ENCODE data around the gene APC2. TPM values are rescaled to one million over a fixed set of nuclear protein-coding genes. Genes with fewer than 3 reads are reported as not detected.

APC2 gene
- total and polyA plus RNA-seq, 8 donors: 0.06 to 1.4 (median 0.68) TPM

DNA sequence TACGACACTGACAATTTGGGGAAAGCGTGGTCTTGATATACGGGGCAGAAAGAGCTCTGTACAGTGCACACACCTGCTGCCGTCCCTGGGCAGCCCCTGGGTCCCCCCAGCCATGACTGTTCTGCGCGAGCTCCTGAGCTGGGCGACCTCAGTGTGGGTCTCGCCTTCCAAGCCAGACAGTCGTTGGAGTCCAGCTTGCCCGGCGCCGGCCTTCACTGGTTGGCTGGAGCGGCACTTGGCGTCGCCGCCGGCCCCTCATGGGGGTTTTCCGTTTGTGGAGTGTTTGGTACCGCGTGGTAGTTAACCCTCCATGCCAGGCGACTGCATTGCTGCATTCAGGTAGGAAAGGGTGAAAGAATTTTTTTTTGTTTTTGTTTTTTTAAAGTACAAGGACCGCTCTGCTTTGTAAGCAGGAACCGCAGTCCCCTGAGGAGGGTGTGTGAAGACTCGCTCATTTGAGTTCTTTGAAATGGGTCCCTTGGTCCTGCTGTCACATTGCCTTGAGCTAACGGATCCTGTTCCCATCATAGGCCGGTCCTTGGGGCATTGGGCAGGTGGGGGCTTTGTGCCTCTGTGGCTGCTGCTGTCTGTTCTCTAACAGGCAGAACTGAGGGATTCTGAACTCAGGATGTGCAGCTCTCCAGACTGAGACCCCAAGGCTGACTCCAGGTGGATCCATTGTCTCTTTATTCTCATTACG lies 22.6 kb upstream of the APC2 start:
- intact Hi-C loops (cut with DNase I): no loop called here
- no peak for ATAC-seq
- H3K27me3 ChIP-seq: no peaks in the 10 kb centered on the region
- DNase-seq: no peak
- H3K4me3 ChIP-seq: no peak overlapping the region
- H3K4me1 ChIP-seq: peaks cover 0 to 3% of the 10 kb centered on the region in 2 donors
- H3K9me3 ChIP-seq: no peaks in the 10 kb centered on the region
- no peak overlapping the region for H3K27ac ChIP-seq
- H3K36me3 ChIP-seq: peaks cover 0 to 98% of the 10 kb centered on the region in 2 donors
- no peak for TF ChIP-seq CTCF (IDR thresholded peaks at IDR 0.05)

- H3K36me3 ChIP-seq: peaks cover 0 to 98% of the 10 kb centered on the region in 2 donors
- no peaks in the 10 kb centered on the region for H3K27me3 ChIP-seq
- DNase-seq (peak in 1 of 4 donors; percentile 77), ATAC-seq (no peak)
- H3K9me3 ChIP-seq: no peaks in the 10 kb centered on the region
- no peaks in the 10 kb centered on the region for H3K4me1 ChIP-seq
- TF ChIP-seq CTCF (IDR thresholded peaks at IDR 0.05): no peak
- no peak overlapping the region for H3K4me3 ChIP-seq
- H3K27ac ChIP-seq: no peak overlapping the region
- intact Hi-C loops (cut with DNase I): no loop called here
Observed at GRCh38 chr19:1428738-1429391, 21.1 kb upstream of the APC2 start.

DNA sequence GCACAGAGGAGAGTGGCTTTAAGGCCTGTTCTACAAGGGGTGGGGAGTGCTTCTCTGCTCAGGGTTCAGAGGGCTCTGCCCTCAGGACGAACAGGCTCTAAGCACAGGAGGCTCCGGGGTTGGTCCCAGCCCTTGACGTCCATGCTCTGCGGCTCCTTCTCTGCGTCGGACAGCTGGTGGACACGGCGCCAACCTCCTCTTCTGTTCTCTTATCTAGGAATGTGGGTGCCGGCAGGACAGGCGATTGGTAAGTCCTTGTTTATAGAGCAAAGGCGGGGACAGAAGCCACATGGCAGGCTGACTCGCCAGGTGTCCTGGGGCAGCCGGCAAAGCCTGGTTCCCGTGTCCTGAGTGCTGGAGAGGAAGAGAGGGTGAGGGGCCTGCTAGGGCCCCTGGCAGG lies 20.2 kb upstream of the APC2 start:
- TF ChIP-seq CTCF (IDR thresholded peaks at IDR 0.05): no peak
- H3K9me3 ChIP-seq: no peaks in the 10 kb centered on the region
- no peak overlapping the region for H3K4me3 ChIP-seq
- no peaks in the 10 kb centered on the region for H3K4me1 ChIP-seq
- H3K36me3 ChIP-seq: peaks cover 0 to 100% of the 10 kb centered on the region in 2 donors
- H3K27me3 ChIP-seq: no peaks in the 10 kb centered on the region
- DNase-seq (no peak), ATAC-seq (peak; percentile 54)
- intact Hi-C loops (cut with DNase I): no loop called here
- no peak overlapping the region for H3K27ac ChIP-seq

- Histone ChIP-seq H3K9me3 (no peaks in the 10 kb centered on the region), H3K27me3 (no peaks in the 10 kb centered on the region), H3K4me1 (no peaks in the 10 kb centered on the region), H3K36me3 (peaks cover 0 to 100% of the 10 kb centered on the region in 2 donors), H3K4me3 (no peak overlapping the region), H3K27ac (no peak overlapping the region)
- no peak for TF ChIP-seq CTCF (IDR thresholded peaks at IDR 0.05)
- DNase-seq (peak in 1 of 4 donors; percentile 65), ATAC-seq (no peak)
- intact Hi-C loops (cut with DNase I): no loop called here
Observed at GRCh38 chr19:1430246-1430645, 19.7 kb upstream of the APC2 start.

DNA sequence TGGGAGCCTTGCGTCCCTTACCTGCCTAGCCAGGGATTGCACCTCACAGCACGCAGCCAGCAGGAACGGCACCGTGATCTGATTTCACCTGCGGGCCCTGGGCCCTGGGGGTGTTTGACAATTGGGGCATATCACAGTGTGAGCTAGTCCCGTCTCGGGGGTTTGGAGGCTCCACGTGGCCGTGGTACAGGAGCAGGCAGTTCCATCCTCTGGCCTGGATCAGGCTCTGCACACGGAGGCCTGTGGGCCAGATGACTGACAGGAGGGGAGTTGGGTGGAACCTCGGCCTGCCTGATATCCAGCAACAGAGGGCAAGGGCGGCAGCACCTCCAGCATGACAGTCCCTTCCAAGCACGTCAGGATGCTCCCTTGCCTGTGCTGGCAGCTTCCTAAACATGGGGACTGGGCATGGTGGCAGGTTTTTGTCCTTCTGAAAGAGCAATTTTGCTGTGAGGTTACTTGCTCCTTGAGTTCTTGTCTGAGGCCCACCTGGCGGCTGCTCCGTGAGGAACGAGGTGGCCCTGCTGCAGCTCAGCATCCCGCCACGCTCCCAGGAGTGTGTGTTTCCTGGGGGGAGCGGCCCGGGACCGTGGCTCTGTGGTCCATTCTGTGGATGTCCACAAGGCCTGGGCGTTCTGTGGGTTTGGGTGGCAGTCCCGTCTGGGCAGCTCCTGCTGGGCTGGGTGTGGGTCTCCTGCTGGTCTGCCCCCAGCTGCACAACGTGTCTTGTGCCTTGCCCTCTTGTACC lies 18.0 kb upstream of the APC2 start:
- no peak for TF ChIP-seq CTCF (IDR thresholded peaks at IDR 0.05)

More for the DNA sequence above, 18.0 kb upstream of the APC2 start:
- no peaks in the 10 kb centered on the region for H3K27me3 ChIP-seq
- no peak for ATAC-seq
- no peak overlapping the region for H3K4me3 ChIP-seq
- no peak for DNase-seq
- H3K27ac ChIP-seq: no peak overlapping the region
- no peaks in the 10 kb centered on the region for H3K4me1 ChIP-seq
- H3K36me3 ChIP-seq: peaks cover 0 to 89% of the 10 kb centered on the region in 2 donors
- intact Hi-C loops (cut with DNase I): no loop called here
- no peaks in the 10 kb centered on the region for H3K9me3 ChIP-seq
